ENCODE data around the gene PSME3. TPM values are rescaled to one million over a fixed set of nuclear protein-coding genes. Genes with fewer than 3 reads are reported as not detected.

Gene PSME3
- total and polyA plus RNA-seq, 12 donors, result 18.5 to 149 (median 79.9) TPM

DNA sequence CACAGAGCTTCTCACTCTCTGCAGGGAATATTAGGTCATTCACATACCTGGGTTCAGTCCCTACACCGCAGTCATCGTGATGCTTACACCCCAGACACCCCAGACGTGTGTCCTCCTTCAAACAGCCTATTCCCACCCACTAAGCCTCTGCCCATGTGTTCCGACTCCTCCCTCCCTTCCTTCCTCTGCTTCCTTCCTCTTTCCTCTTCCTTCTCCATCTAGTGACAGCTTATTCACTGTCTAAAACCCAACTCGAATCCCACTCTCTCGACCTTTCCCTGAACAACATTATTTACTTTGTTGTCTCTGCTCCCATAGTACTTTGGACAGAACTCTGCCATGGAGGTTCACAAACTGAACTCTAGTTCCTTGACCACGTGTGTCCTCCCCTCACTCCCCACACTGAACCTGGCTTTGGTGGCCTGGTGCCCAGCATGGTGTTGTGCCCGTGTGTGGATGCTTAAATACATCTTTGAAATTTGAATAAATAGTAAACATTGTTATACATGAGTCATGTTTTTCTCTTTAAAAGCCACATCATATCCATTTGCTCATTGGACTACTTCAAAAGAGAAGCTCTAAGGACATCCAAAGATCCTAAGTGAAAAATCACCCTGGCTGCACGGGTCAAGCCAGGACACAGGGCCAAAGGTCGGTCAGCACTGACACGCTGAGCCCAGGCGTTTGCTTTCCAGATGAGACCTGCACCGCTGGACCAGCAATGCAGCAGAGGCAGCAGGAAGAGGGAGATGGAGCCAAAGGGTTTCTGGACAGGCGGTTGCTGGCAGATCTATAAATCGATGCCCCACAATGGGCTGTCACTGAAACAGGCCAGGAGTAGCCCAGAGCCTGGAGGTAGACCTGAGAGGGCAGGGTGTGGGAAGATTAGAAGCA is 53.3 kb downstream of the PSME3 start:
- TF ChIP-seq POLR2A (IDR thresholded peaks at IDR 0.05), result no peak
- TF ChIP-seq, protein P1, sequence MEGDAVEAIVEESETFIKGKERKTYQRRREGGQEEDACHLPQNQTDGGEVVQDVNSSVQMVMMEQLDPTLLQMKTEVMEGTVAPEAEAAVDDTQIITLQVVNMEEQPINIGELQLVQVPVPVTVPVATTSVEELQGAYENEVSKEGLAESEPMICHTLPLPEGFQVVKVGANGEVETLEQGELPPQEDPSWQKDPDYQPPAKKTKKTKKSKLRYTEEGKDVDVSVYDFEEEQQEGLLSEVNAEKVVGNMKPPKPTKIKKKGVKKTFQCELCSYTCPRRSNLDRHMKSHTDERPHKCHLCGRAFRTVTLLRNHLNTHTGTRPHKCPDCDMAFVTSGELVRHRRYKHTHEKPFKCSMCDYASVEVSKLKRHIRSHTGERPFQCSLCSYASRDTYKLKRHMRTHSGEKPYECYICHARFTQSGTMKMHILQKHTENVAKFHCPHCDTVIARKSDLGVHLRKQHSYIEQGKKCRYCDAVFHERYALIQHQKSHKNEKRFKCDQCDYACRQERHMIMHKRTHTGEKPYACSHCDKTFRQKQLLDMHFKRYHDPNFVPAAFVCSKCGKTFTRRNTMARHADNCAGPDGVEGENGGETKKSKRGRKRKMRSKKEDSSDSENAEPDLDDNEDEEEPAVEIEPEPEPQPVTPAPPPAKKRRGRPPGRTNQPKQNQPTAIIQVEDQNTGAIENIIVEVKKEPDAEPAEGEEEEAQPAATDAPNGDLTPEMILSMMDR (IDR thresholded peaks at IDR 0.05), result no peak
- Histone ChIP-seq H3K27me3 (no peaks in the 10 kb centered on the region), H3K36me3 (replicated peaks in 1 of 2) (no peaks in the 10 kb centered on the region), H3K4me1 (replicated peaks in 1 of 2) (peaks cover 0 to 12% of the 10 kb centered on the region in 2 donors), H3K4me3 (no peak overlapping the region), H3K9me3 (replicated peaks in 1 of 3) (no peaks in the 10 kb centered on the region), H3K27ac (no peak overlapping the region)
- peak in 3 of 7 donors; percentile 16 to 55 (median 21) for DNase-seq
- intact Hi-C loops (cut with DNase I), result no loop called here
- 54 to 60% (median 58%) methylated on average over 15 of the region's 15 CpGs for WGBS, 4 donors

DNA sequence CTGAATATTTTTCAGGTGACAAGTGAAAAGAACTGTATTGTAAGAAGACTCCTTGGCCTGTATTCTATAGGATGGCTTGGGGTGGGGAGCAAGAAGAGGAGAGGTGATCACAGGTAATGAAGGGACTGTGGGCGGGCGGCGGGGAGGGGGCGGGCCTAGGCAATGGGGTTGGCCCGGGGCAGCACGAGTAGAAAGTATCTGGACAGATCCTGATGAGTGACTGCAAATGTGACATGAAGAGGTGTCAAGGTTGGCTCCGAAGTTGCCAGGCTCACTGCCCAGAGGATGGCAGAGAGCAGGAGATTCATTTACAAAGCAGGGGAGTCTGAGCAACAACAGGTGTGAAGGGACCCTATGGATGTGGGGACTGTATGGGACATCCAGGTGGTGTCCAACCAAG is 56.6 kb downstream of the PSME3 start:
- no peaks in the 10 kb centered on the region for H3K27me3 ChIP-seq
- 72 to 90% (median 84%) methylated on average over 7 of the region's 7 CpGs for WGBS, 4 donors
- H3K4me1 ChIP-seq (replicated peaks in 1 of 2), result peaks cover 3 to 21% of the 10 kb centered on the region in 2 donors
- H3K9me3 ChIP-seq (replicated peaks in 1 of 3), result no peaks in the 10 kb centered on the region
- intact Hi-C loops (cut with DNase I), result no loop called here
- no peak for TF ChIP-seq POLR2A (IDR thresholded peaks at IDR 0.05)
- TF ChIP-seq, protein P1 (IDR thresholded peaks at IDR 0.05), result no peak
- no peak overlapping the region for H3K27ac ChIP-seq
- no peak overlapping the region for H3K4me3 ChIP-seq
- no peaks in the 10 kb centered on the region for H3K36me3 ChIP-seq (replicated peaks in 1 of 2)
- DNase-seq, result no peak

DNA sequence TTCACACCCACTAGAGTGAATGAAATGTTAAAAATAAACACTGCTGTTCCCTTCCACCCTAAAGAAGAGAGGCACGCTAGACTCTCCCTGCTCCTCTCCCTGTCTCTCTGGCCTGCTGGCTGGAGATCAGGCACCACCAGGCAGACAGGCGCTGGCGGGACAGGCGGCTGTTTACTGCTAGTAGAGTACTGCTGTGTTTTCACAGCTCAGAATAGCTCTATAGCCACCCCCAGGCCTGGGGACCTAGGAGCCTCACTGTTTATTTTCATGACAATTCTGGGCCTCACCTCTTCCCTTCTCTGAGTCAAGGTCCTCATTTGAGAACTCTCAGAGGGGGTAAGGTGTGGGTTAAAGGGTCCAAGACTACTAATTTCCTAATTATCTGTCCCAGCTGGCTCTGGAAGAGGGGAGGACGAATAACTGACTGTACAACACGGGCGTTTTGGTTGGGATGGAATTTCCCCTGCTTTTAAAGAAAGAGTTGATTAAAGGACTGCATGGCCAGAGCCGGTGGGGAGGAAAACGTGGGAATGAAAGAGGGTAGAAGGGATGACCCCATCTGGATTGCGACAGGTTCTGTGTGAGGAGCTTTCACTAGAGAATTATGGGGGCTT is 58.4 kb downstream of the PSME3 start:
- no peak for TF ChIP-seq POLR2A (IDR thresholded peaks at IDR 0.05)
- TF ChIP-seq, protein P1 (IDR thresholded peaks at IDR 0.05), result no peak
- H3K9me3 ChIP-seq (replicated peaks in 1 of 3), result no peaks in the 10 kb centered on the region
- intact Hi-C loops (cut with DNase I), result no loop called here
- peak overlapping the region in 2 of 5 donors; percentile 37 to 60 for H3K27ac ChIP-seq
- H3K36me3 ChIP-seq (replicated peaks in 1 of 2), result no peaks in the 10 kb centered on the region
- no peak overlapping the region for H3K4me3 ChIP-seq
- WGBS, 4 donors, result 53 to 74% (median 63%) methylated on average over 9 to 10 of the region's 10 CpGs
- H3K27me3 ChIP-seq, result no peaks in the 10 kb centered on the region
- DNase-seq, result peak in 1 of 7 donors; percentile 35
- H3K4me1 ChIP-seq (replicated peaks in 1 of 2), result peaks cover 11 to 22% of the 10 kb centered on the region in 2 donors

DNA sequence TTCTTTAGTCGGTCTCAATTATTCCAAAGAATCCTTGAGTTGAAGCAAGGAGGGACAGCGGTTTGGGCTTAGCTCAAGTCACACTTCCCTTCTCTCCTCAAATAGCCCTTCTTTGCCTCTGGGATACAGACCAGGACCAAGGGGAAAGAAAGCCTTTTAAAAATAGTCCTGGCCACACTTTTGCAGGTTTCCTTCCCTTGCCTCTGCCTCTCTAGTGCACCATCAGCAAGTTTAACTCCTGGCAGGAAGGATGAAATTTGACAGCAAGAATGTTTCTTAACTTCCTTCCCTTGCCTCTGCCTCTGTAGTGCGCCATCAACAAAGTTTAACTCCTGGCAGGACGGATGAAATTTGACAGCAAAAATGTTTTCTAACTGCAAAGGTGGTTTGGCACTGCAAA is 60.2 kb downstream of the PSME3 start:
- no peaks in the 10 kb centered on the region for H3K9me3 ChIP-seq (replicated peaks in 1 of 3)
- peaks cover 11 to 13% of the 10 kb centered on the region in 2 donors for H3K4me1 ChIP-seq (replicated peaks in 1 of 2)
- H3K36me3 ChIP-seq (replicated peaks in 1 of 2), result no peaks in the 10 kb centered on the region
- peak overlapping the region in 3 of 5 donors; percentile 32 to 71 (median 37) for H3K27ac ChIP-seq
- 32 to 39% (median 36%) methylated on average over 4 of the region's 4 CpGs for WGBS, 4 donors
- DNase-seq, result no peak
- no peaks in the 10 kb centered on the region for H3K27me3 ChIP-seq
- H3K4me3 ChIP-seq, result no peak overlapping the region
- TF ChIP-seq POLR2A (IDR thresholded peaks at IDR 0.05), result no peak
- TF ChIP-seq, protein P1 (IDR thresholded peaks at IDR 0.05), result no peak
- intact Hi-C loops (cut with DNase I), result no loop called here
